ENCODE results near the gene WNT9A. TPM values are rescaled to one million over a fixed set of nuclear protein-coding genes. Genes with fewer than 3 reads are reported as not detected.

WNT9A gene
- total RNA-seq, 3 donors from 2014 or later, result 1.1 to 2.5 (median 1.3) TPM

DNA sequence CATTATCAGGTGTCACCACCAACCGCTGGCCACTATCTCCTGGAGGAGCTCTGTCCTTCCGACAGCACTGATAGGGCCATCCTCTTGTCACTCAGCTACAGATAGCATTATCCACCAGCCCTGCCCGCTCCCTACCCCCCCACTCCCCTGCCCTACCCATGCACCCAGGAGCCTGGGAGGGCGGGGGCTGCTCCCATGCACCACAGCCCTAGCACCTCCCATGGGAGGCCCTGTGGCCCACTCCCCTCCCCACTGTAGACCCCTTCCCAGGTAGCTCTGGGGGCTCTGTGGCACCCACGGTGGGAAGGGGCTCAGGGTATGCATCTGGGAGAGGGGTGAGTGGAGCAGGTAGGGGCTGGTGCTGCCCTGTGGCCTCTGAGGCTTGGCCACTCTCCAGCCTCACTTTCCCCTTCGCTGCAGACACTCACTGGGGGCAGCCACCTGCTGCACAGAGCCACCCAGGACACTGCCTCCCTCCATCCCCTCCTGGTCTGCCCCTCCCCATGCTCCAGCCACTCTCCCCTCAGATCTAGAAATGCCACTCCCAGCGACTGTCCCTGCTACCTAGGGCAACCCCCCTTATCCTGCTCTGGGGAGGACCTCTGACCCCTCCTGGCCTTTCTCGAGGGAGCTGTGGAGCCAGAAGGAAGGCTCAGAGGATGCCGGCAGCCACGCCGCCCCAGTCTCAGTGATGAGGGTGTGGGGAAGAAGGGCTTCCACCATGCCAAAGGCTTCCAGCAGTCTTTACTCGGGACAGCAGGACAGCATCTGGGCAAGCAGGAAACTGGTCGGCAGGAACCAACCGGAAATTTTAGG, 58.5 kb downstream of the WNT9A start:
- no peak overlapping the region for H3K4me3 ChIP-seq
- no peaks in the 10 kb centered on the region for H3K9me3 ChIP-seq
- no peaks in the 10 kb centered on the region for H3K36me3 ChIP-seq
- peaks cover 0 to 17% of the 10 kb centered on the region in 2 donors for H3K4me1 ChIP-seq
- H3K27me3 ChIP-seq, result no peaks in the 10 kb centered on the region
- no peak for TF ChIP-seq POLR2AphosphoS5 (IDR thresholded peaks at IDR 0.05)
- TF ChIP-seq POLR2A (IDR thresholded peaks at IDR 0.05), result no peak
- TF ChIP-seq, protein P1, sequence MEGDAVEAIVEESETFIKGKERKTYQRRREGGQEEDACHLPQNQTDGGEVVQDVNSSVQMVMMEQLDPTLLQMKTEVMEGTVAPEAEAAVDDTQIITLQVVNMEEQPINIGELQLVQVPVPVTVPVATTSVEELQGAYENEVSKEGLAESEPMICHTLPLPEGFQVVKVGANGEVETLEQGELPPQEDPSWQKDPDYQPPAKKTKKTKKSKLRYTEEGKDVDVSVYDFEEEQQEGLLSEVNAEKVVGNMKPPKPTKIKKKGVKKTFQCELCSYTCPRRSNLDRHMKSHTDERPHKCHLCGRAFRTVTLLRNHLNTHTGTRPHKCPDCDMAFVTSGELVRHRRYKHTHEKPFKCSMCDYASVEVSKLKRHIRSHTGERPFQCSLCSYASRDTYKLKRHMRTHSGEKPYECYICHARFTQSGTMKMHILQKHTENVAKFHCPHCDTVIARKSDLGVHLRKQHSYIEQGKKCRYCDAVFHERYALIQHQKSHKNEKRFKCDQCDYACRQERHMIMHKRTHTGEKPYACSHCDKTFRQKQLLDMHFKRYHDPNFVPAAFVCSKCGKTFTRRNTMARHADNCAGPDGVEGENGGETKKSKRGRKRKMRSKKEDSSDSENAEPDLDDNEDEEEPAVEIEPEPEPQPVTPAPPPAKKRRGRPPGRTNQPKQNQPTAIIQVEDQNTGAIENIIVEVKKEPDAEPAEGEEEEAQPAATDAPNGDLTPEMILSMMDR (IDR thresholded peaks at IDR 0.05), result no peak
- intact Hi-C loops (cut with DNase I; ENCODE audit: low total_unique reads), result no loop called here
- H3K27ac ChIP-seq, result no peak overlapping the region
- DNase-seq (ENCODE audit: low spot score in 2 of 2), result no peak

DNA sequence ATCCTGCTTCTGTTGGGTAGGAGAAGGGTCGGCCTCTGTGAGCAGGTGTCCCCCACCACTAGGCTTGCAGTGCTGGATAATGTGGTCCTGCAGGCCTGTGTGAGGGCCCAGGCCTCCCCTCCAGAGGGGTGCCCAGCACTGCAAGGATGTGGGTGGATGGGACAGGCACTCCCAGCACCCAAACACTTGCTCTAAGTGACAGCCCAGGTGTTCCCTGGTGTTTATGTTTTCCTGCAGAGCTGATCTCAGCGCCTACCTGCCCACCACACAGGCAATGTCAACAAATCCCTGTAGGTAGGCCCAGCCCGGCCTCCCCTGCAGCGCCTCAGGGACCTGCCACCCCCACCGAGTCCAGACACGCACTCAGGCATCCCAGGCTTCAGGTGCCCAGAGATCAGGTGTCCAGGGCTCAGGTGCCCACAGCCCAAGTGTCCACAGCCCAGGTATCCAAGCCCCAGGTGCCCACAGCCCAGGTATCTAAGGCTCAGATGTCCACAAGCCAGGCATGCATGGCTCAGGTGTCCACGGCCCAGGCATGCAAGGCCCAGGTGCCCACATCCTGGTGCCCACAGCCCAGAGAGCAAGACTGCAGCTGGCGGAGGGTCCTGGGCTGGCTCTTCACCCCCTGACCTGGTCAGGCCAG, 59.2 kb downstream of the WNT9A start:
- DNase-seq (ENCODE audit: low spot score in 2 of 2), result no peak
- Histone ChIP-seq H3K27me3 (no peaks in the 10 kb centered on the region), H3K27ac (peak overlapping the region; percentile 10 to 93), H3K4me3 (no peak overlapping the region), H3K9me3 (no peaks in the 10 kb centered on the region), H3K4me1 (peaks cover 0 to 14% of the 10 kb centered on the region in 2 donors), H3K36me3 (no peaks in the 10 kb centered on the region)
- TF ChIP-seq POLR2AphosphoS5 (IDR thresholded peaks at IDR 0.05) (no peak), POLR2A (IDR thresholded peaks at IDR 0.05) (no peak)
- TF ChIP-seq, protein P1 (IDR thresholded peaks at IDR 0.05), result no peak
- intact Hi-C loops (cut with DNase I; ENCODE audit: low total_unique reads), result no loop called here

DNA sequence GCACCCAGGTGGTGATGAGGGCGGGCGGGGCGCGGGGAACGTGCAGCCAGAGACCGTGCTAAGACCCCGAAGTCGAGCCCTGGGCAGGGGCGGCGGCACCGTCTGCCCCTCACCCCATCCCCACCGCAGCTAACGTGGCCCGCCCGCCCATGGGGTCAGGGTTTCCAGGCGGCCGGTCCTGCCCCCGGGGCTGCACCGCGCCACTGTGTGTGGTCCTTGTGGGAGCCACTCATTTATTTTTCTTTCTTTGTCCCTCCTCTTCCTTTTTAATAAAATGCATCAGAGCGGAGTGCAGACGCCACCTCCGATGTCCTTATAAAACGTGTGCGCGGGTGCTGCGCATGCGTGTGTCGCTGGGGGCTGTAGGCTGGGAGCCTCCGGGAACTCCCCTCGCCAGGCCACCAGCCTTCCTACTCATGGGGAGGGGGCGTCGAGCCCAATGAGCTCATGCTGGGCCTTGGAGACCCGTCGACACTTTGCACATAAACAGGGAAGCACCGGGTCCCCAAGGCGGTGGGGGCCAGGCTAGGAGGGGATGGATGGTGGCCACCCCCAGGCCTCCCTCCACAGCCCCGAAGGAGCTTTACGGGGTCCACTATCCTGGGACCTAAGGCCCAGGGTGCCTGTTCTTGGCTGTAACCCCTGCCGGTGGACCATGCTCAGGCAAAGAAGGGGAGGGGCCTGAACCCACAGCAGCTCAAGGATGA, 59.9 kb downstream of the WNT9A start:
- H3K27me3 ChIP-seq, result no peaks in the 10 kb centered on the region
- H3K4me3 ChIP-seq, result peak overlapping the region; percentile 35 to 72 (median 61)
- intact Hi-C loops (cut with DNase I; ENCODE audit: low total_unique reads), result no loop called here
- TF ChIP-seq POLR2AphosphoS5 (IDR thresholded peaks at IDR 0.05), result peak in 1 of 3 donors; percentile 25
- no peak for TF ChIP-seq POLR2A (IDR thresholded peaks at IDR 0.05)
- H3K9me3 ChIP-seq, result no peaks in the 10 kb centered on the region
- peaks cover 0 to 14% of the 10 kb centered on the region in 2 donors for H3K4me1 ChIP-seq
- no peaks in the 10 kb centered on the region for H3K36me3 ChIP-seq
- peak overlapping the region; percentile 43 to 93 for H3K27ac ChIP-seq
- no peak for DNase-seq (ENCODE audit: low spot score in 2 of 2)

DNA sequence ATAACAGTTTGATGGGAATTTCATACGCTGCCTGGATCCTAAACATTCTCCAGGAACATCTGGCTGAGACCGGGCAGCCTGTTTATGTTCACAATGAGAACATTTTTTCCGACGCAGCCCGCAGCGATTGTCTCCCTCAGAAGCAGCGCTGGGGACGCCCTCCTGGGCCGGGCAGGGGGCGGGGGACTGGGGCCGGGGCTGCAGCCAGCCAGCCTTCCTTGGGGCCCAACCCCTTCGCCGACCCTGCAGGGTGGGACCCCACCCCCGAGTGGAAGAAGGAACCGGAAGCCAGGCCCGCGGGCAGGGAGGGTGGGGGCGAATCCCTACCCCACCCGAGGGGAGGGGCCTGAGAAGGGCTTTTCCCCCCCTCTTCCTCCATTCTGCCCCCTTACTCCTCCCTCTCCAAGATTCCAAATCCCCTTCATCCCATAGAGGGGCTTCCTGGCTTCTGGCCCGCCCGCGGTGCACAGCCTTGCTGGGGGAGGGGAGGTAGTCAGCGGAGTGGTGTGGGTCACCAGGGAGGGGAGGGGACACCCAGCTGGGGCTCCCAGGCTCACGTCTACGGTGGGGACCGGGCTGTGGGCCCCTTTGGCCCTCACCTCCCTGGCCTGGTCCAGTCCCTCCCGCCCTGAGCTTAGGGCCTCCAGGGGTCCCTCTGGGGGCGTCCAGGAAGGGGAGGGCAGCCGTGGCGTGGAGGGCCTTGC, 60.6 kb downstream of the WNT9A start:
- no peaks in the 10 kb centered on the region for H3K9me3 ChIP-seq
- H3K36me3 ChIP-seq, result no peaks in the 10 kb centered on the region
- no peak for DNase-seq (ENCODE audit: low spot score in 2 of 2)
- no peaks in the 10 kb centered on the region for H3K27me3 ChIP-seq
- peak overlapping the region; percentile 35 to 72 (median 61) for H3K4me3 ChIP-seq
- peaks cover 0 to 14% of the 10 kb centered on the region in 2 donors for H3K4me1 ChIP-seq
- peak overlapping the region; percentile 43 to 93 for H3K27ac ChIP-seq
- TF ChIP-seq POLR2A (IDR thresholded peaks at IDR 0.05) (no peak), POLR2AphosphoS5 (IDR thresholded peaks at IDR 0.05) (no peak)
- TF ChIP-seq, protein P1 (IDR thresholded peaks at IDR 0.05), result no peak
- intact Hi-C loops (cut with DNase I; ENCODE audit: low total_unique reads), result no loop called here

DNA sequence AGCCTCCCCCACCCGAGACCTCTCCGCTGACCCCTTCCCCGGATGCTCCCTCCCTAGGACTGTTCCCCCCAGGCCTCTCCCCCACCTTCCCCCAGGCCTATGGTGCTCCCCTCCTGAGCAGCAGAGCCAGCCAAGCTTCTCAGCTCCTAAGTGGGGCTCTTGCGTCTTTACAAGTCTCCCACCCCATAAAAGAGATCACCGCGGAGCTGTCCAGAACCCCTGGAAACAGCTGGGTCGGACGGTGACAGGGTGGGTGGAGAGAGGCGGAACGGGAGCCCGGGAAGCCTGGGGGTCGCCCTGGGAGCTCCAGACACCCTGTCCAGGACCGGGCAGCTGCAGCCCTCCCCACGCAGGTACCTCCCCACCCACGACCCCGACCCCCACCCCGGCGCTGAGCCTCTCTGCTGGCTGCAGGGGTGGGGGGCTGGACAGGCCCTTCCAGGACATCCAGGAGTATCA, 61.2 kb downstream of the WNT9A start:
- no peaks in the 10 kb centered on the region for H3K27me3 ChIP-seq
- peak overlapping the region; percentile 43 to 93 for H3K27ac ChIP-seq
- H3K4me1 ChIP-seq, result peaks cover 0 to 14% of the 10 kb centered on the region in 2 donors
- TF ChIP-seq, protein P1 (IDR thresholded peaks at IDR 0.05), result no peak
- TF ChIP-seq POLR2AphosphoS5 (IDR thresholded peaks at IDR 0.05) (no peak), POLR2A (IDR thresholded peaks at IDR 0.05) (no peak)
- intact Hi-C loops (cut with DNase I; ENCODE audit: low total_unique reads), result no loop called here
- H3K36me3 ChIP-seq, result no peaks in the 10 kb centered on the region
- H3K9me3 ChIP-seq, result no peaks in the 10 kb centered on the region
- H3K4me3 ChIP-seq, result peak overlapping the region; percentile 35 to 72 (median 61)
- DNase-seq (ENCODE audit: low spot score in 2 of 2), result peak in 1 of 2 donors; percentile 10
